ENCODE measurements around the gene ASIC2.

Gene ASIC2

DNA sequence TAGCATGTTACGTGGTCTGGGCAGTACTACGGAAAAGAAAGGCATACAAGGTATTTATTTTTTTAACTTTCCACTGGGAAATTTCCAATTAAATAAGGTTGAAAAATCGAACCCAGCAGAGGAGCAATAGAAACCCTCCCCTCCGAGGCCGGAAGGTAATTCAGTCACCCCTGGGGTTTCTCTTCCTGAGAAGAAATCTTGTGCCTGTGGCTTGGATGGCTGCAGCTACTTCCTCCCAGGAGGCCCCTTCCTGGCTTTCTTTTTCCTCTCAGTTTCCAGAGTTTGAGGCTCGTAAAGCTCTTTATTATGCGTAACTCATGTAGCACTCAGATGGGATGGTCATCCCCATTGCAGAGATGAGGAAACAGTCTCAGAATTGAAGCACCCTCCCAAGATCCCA lies 140.3 kb downstream of the ASIC2 start:
- DNase-seq: no peak

- no peak for DNase-seq
These were observed 141.5 kb downstream of the ASIC2 start for GRCh38 chr17:33151565-33151964.

DNA sequence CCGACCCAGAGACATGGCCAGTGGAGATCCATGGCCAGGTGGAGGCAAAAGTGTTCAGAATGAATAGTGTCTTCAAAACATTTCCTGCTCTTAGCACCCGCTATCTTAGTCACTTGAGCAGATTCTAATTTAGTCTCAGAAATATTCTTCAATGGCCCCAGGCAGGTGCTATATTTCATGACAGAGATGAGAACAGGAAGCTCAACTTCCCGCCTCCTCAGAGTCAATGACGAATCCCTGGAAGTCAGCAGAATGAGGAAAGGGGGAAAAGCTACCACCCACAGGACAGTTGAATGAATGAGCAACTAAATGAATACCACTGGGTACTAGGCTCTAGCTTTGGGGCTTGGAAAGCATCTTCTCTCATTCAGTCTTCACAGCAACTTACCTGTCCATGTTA lies 147.2 kb downstream of the ASIC2 start:
- no peak for DNase-seq

GRCh38 chr17:33144837-33145236 lies 148.3 kb downstream of the ASIC2 start:
- no peak for DNase-seq

DNA sequence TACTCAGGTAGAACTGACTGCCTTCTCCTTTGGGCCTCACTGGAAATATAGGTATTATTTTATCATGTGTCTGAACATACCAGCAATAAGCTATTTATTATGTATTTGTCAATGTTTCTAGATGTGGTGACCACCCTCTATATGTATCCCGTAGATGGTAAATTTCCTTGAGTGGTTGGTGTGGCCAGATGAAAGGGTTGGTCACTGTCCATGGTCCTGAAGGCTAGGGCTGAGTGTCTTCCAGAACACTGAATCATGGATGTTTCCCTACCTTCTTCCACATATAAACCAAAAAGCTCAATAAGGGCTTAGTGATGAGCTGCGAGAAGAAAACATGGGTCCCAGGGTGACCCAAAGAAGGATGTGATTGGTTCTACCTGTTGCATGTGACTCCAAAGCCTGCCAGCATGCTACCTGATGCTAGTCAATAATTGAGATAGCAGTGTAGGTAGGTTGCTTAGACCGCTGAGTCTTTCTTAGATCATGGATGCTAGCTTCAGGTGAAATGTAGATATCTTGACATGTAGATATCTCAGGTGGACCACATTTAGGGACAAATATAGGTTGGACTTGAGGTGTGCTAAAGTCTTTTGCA lies 150.3 kb downstream of the ASIC2 start:
- DNase-seq: no peak

DNA sequence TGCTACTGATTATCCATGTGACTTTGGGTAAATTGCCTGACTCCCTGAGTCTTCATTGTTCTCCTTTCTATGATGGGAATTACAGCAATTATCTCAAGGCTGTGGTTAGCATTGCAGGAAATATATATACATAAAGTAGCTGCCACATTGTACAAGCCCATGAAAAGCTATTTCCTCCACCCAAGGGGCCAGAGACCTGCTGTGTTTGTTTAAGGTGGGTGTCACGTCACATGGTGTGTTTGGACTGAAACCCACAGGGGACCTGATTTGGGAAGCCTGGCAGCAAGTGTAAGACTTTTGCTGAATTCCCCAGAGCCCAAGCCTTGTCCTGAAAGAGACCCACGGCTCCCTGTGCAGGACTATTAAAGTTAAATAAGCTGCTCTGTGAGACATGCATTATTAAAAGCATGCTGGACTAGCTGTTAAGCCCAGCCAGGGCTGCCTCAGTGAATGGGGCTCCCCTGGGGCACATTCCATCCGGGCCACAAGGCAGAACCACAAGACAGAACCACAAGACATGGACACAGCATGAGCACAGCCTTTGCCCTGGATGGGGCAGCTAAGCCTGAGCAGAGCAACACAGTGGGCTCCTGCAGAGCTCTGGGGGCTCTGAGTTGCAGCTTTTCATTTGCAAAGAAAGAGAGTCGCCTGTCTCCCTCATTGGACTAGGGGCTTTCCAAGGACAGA lies 152.5 kb downstream of the ASIC2 start:
- DNase-seq: no peak

DNA sequence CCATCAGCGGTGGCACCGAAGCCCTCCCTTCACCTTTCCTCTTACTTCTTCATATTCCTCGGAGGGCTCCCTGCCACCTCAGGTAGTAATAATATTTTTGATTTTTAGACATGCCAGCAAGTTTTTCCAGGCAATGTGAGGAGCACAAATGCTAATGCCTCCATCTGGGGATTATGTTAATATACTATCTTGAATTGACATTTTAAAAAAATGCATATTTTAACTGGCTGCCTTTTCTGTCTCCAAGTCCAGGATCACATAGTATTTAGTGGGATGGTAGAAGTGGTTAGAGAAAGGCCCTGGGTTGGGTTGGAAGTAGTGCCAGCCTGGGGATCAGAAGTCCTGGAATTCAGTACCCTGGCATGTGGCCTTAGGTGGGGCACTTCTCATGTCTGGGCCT lies 154.5 kb downstream of the ASIC2 start:
- no peak for DNase-seq

DNA sequence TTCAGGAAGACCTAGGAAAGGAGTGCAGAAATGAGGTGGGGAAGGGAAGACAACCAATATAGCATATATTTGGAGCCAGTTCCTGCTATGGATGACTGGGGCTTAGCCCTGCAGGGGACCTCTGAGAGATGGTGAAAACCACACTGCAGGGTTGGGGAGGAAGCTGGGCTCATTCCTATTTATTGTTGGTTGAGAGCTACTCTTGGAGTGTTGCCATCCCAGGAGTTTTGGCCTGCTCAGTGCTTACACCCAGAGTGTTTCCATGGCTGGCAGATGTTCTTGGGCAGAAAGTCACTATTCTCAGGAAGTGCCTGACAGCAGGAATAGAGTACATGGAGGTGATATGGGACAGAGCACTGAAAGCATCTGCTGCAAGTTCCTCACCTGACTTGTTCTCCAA lies 155.7 kb downstream of the ASIC2 start:
- no peak for DNase-seq

DNA sequence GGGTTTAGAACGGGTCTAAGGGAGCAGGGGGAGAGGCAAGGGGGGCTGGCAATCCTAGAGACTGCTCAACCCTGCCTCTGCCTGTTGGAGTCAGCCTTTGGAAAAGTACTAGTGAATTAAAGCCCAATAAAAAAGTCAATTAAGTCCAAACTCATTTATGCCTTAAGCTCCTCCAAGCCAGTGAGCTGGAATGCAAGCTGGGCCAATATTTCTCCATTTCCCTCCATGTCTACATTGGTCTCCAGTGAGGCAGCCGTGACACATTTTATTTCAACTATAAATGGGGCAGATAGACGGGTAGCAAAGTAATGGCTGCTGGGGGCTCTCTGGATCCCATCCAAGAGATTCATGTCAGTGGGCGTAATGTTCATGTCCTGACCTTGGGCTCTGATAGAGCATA lies 157.4 kb downstream of the ASIC2 start:
- no peak for DNase-seq

DNA sequence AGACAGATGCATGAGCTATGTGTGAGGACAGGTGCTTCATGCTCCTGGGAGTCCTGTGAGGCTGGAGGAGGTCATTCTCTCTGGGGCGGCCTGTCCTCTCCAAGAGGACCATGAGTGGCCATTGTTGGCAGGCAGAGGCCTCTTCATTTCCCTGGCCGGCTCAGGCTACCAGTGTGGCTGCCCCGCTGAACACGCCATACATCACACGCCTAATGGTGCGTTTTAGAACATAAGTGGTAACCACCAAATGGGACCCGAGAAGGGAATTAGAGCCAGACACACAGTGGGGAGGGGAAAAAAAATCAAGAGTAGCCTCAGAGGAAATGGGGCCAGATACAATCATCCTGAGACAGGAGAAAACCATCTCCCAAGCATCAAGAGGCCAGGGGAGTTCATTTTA lies 161.5 kb downstream of the ASIC2 start:
- DNase-seq: no peak

DNA sequence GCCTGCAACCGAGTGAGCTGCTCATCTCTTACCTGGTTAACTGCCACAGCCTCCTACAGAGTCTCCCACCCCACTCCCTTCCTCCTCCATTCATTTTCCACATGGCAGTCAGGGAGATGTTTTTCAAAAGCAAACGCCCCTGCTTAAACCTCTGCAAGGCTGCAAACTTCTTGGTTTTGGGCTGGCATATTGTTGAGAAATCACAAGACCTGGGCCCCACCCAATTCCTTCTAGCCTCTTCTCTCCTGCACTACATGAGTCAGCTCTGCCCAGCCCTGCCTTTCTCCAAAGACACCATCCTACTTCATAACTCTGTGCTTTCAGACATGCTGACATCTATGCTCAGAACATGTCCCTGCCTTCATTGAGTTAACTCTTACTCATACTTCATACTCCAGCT lies 165.4 kb downstream of the ASIC2 start:
- no peak for DNase-seq

DNA sequence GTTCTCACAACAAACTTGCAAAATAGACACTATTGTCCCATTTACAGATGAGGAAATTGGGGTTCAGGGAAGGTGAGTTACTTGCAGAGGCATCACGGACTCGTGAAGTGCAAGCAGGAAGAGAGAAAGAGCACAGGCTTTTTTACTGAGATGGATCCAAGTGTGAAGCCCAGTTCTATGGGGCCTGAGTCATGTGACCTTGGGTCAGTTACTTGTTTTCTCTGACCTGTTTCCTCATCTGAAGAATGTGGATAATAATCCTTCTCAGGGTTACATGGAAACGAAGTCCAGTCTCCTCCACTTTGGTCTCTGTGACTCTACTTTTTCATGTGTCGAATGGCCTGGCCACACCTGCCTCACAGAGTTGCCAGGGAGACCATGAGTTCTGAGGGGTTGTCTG lies 167.0 kb downstream of the ASIC2 start:
- no peak for DNase-seq

DNA sequence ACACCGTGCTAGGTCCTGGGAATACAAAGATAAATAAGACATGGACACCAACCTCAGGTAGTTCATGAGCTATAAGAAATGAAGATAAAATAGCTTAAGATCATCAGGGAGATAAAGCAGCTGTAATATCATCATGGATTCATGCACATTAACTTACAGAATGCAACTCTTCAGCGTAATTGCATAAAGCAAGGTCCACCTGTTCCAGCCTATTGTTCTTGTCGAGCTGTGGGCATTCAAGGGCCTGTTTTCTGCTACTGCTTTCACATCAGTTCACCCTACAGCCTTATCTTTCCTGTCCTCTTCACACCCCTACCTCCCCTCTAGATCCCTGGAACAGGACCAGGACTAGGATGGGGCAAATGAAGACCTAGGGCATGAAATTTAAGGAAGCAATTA lies 167.5 kb downstream of the ASIC2 start:
- DNase-seq: no peak

DNA sequence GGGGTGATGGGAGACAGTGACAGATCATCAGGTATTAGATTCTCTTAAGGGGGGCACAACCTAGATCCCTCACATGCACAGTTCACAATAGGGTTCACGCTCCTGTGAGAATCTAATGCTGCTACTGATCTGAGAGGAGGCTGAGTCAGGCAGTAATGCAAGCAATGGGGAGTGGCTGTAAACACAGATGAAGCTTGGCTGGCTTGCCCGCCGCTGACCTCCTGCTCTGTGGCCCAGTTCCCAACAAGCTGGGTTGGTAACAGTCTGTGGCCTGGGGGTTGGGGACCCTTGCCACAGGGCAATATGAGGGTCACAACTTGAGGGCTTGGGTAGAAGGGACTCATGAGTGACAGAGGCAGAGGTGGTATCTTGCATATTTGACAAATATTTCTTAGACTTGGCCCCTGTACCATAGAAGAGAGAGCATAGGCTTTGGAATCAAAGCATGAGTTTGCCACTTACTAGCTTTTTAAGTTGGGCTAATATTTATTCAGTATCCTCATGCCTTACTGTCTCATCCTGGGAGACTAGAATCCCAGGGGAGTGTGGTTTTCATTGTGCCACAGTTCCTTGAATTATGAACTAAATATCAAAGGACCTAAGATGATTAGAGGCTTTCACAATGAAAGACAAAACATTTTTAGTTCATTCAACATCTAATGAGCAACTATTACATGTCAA lies 168.1 kb downstream of the ASIC2 start:
- DNase-seq: no peak

- DNase-seq: no peak
These were observed 168.9 kb downstream of the ASIC2 start for GRCh38 chr17:33124185-33124584.

- no peak for DNase-seq
These were observed 171.3 kb downstream of the ASIC2 start for GRCh38 chr17:33121756-33122155.

DNA sequence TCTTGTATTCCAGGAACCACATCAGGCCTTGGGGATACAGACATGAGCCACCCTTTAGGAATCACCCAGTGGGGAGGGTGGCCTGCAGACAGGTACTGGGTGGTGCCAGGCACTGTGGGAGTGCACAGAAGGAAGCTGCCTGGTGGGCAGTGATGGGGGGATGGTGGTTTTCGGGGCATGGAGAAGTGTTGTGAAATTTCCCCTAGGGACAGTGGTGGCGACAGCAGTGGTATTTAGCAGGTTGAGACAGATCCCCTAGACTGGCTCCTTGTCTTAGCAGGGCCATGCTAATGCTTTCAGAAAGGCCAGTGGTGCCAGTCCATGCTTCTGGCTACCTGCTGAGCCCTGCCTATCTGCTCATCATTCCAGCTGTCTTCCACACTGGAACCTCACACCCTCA lies 171.8 kb downstream of the ASIC2 start:
- no peak for DNase-seq

DNA sequence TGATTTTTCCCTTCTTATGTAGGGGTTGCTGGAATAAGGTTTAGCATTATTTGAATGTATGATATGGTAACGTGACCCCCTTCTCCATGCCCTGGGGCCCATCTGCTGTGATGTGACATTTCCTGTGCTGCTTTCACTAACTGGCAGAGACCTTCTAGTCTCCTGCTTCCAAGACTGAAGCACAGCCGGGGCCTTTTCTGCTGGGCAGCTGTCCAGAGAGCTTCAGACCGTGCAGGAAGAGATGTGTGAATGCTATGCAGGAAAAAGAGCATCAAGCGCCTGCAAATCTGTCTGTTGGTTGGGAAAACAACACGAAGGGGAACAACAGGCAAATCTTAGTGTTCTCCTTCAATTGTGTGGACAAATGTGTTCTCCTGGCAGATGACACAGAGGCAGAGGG lies 173.0 kb downstream of the ASIC2 start:
- DNase-seq: no peak

- DNase-seq: no peak
These were observed 174.6 kb downstream of the ASIC2 start for GRCh38 chr17:33118391-33119075.

- DNase-seq: no peak
These were observed 177.0 kb downstream of the ASIC2 start for GRCh38 chr17:33116021-33116551.

DNA sequence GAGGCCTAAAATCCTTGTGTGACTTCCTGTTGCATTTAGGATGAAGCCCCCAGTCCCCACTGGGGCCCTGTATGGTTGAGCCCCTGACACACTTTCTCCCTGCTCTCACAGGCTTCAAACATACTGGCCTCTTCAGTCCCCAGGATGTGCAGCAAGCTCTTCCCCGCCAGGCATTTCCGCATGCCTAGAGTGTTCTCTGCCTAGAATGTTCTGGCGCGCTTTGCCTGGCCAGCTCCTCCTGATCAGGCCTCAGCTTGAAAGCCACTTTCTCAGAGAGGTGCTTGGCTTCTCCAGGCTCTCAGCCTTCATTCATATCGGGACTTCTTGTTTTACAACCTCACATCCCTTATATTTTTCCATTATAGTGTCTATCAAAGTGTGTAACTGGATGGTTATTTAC lies 177.7 kb downstream of the ASIC2 start:
- no peak for DNase-seq

DNA sequence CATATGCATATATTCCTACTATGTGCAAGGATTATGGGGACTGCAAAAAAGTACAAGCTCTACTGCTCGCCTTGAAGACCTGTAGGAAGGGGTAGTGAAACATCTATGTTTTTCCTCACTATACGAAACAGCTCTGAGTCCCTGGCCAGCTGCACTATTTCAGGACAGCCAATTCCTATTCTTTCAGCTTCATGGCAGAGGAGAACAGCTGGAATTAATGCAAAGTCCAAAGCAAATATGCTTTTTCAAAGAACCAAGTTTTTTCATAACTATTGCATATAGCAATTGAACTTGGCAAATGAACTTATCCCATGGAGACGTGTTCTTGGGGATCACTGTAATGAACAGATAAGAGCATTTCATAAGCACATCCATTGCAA lies 179.1 kb downstream of the ASIC2 start:
- DNase-seq: no peak

- DNase-seq: no peak
These were observed 179.7 kb downstream of the ASIC2 start for GRCh38 chr17:33113276-33113990.
